Upper lobe of left lung (tissue), 4 donors: Measurements from ENCODE around the gene SARDH.

Experiments used
- POLR2A ChIP-seq, 4 donors: fragments of 450-650 bp; IDR thresholded peaks; one replicate each; pipeline ENCODE4 v1.5.1; 2016 to 2017; ENCODE audit warnings: antibody characterized with exemption in 4 of 4, mild to moderate bottlenecking in 2 of 4
- POLR2AphosphoS5 ChIP-seq, 2 donors: sonication (generic); formaldehyde crosslinking; IDR thresholded peaks; one replicate each; pipeline ENCODE4 v1.5.1; 2017; ENCODE audit warnings: antibody characterized with exemption in 2 of 2
- TF ChIP-seq, protein P1 (sequence below), 6 experiments: fragments of 450-650 bp in 4 of 6; fragments of 200-600 bp in 2 of 6; sonication (generic) in 2 of 6; IDR thresholded peaks; one replicate each; pipeline ENCODE4 v1.5.1; 2016 to 2019; ENCODE audit warnings: antibody characterized with exemption in 6 of 6

DNA sequence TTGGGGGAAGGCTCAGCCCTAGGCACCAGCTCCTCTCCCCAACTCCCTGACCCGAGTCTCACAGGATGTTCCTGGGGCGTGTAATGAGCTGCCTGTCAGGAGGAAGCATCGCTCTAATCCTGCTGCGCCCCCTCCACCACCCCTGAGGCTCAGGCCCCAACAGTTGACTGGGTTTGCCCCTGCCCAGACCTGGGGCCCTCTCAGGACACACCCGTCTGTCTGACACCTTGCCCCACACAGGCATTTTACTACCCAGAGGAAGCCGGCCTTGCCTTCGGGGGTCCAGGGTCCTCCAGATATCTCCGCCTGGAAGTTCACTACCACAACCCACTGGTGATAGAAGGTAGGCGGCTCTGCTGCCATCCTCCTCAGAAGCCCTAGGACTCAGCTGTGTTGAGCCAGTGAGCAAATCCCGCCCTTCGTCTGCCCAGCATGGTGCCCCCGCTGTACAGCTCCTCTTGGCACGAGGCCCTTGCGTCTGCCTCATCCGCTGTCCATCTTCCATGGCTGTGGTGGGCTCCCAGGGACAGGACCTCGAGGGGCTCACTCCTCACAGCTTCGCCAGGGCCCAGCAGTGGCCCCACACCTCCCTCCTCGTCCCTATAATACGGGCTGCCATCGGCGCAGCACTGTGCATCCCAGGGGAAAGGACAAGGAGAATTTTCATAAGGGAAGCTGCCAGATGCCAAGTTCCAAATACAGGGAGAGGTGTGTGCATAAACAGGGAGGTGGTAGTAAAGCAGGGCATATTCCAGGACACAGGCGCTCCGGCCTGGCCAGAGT lies 94.0 kb downstream of the SARDH start:
- TF ChIP-seq POLR2AphosphoS5 (IDR thresholded peaks at IDR 0.05), result no peak
- TF ChIP-seq, protein P1, sequence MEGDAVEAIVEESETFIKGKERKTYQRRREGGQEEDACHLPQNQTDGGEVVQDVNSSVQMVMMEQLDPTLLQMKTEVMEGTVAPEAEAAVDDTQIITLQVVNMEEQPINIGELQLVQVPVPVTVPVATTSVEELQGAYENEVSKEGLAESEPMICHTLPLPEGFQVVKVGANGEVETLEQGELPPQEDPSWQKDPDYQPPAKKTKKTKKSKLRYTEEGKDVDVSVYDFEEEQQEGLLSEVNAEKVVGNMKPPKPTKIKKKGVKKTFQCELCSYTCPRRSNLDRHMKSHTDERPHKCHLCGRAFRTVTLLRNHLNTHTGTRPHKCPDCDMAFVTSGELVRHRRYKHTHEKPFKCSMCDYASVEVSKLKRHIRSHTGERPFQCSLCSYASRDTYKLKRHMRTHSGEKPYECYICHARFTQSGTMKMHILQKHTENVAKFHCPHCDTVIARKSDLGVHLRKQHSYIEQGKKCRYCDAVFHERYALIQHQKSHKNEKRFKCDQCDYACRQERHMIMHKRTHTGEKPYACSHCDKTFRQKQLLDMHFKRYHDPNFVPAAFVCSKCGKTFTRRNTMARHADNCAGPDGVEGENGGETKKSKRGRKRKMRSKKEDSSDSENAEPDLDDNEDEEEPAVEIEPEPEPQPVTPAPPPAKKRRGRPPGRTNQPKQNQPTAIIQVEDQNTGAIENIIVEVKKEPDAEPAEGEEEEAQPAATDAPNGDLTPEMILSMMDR (IDR thresholded peaks at IDR 0.05), result no peak
- no peak for TF ChIP-seq POLR2A (IDR thresholded peaks at IDR 0.05)
